NCI-H774 (cell line): ENCODE measurements around the gene RTRAF.

Experiments
- DNase-seq: peaks from one replicate; lab custom pipeline; 2025; lab: John Stamatoyannopoulos, UW

The RTRAF gene

DNA sequence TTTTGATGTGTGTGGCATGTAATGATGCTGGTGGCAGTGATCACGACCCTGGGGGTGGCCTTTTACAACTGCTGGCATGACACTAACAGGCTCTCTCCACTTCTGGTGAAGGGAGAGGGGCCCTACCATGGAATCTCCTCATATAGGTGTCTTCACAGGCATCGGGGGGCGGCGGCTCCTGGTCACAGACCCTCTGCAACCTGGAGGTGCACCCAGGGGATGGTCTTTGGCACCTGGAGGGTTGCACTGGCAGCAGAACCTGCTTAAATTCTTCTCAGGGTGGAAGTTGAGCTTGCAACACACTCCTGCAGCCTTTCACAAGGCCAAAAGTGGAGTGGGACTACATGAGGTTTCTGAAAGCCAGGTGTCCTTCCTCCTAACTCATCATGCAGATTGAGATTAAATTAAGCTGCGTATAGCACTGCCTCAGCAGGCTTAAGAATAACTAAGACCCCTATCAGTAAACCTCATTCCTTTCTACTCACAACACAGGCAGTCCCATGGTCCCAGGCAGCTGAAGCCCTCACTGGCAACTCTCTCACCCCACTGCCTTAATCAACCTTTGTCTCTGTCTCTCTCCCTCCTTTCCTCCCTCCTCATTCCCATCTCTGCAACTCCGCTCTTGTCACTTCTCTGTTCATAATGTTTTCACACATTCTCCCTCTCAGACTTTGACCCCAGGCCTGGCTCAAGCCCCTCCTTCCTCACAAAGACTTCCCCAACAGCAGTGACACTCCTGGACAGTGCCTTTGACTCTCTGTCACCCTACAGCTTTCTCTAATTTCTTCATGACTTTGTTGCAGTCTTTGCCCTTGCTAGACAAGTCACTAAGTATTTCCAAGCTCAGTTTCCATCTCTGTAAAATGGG, 60.6 kb downstream of the RTRAF start:
- no peak for DNase-seq

GRCh38 chr14:52051251-52051650, 61.9 kb downstream of the RTRAF start:
- no peak for DNase-seq

DNA sequence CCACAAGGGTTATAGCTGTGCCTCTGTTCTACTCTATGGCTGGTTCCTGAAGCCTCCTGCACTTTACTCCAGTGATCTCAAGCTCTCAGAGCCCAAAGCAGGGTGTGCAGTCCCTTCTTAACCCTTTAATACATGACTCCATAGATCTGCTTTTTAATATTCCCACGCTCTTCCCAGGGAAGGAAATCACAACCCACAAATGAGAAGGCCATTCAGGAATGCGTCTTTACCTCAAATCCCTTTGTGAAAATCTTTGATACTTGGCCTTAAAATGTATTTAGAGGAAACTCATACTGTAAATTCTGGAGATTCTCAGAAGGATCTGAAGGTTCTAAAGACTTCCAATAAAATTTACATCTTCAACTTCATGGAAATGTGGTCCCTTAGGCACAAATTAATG, 62.5 kb downstream of the RTRAF start:
- DNase-seq, result no peak

DNA sequence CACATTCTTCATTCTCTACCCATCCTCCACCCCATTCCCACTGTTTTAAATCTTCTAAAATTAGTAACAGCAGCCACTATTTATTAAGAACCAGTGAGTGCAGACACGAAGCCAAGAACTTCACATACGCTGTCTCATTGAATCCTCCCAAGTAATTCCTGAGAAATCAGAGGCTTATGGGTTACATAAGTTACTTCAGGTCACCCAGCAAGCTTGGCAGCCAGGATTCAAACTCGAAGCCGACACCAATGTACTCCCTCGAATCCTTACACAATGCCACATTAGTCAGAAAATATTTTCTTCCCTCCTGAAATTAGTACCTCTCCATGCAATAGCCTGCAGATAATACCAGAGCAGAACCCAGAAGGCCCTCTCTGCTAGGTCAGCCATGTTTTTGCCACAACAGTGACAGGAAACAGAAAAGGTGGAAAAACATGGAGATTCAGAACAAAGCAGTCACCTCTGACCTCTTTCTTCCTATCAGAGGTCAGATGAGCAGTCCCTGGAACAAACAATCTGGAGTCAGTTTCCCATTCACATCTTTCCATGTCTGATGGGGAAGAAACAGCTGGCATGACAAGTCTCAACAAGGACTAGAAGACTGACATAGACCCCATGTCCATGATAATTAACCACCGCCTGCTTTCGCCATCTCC, 63.1 kb downstream of the RTRAF start:
- no peak for DNase-seq

DNA sequence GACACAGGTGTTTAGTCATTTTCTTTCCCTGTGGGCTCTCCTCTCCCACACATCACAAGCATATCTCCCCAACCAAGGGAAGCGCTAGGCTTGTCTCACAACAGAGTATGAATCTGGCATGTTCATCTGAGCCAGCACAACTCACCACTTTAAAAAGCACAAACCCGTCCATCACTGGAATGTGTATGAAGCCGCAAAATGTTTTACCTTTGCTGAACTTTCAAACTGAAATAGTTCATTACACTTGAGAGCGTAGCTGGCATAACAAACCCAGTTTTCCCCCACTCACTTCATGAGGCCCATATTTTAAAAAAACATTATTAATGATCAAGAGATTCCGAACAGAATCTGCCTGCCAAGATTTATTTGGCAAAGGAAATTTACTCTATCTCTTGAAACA, 63.7 kb downstream of the RTRAF start:
- no peak for DNase-seq

DNA sequence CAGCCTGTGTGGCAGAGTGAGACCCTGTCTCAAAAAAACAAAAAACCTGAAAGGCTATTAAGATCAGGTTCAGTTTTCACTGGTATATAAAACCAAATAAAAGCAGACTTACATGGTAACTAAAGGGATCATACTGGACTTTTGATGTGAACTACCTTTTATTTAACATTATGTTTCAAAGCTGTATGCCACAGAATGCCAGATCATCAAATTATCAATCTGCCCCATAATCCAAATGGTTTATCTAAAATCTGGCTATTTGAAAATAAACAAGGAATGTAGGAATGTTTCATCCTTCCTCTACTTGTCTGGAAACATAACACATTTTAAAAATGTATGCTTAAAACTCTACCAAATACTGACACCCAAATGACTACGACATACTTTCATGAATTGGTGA, 65.3 kb downstream of the RTRAF start:
- DNase-seq, result no peak

DNA sequence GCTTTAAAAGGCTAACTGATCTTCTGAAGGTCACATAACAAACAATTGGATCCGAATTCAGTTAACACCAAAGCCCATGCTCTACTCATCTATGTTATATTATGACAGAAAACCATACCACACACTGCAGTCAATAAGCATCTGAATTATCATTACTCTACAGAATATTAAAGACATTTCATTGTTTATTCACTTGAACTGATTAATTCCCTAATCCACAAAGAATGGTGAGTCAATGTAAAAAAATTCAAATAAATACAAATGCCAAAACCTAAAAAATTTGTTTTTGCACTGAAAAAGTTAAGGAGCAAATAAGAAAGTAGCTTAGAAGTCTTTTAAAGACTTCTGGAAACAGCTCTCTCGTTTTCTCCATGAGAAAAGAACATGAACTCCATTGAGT, 65.8 kb downstream of the RTRAF start:
- no peak for DNase-seq

DNA sequence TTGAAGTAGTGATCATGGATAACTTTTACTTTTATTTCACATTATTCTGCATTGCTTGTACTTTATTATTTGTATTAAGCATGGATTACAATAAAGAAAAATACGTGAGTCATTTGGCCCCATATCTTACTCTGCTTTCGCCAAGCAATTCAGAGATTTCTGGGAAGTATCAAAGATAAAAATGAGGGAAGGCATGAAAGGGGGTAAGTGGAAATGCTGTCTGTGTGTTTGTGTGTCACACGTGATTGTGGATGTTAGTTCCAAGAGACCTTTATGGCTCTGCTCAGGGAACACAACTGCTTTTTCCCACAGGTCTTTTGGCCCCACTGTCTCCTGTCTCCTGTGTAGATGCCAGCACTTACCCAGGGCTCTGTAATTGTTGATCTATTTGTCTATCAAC, 69.0 kb downstream of the RTRAF start:
- no peak for DNase-seq

DNA sequence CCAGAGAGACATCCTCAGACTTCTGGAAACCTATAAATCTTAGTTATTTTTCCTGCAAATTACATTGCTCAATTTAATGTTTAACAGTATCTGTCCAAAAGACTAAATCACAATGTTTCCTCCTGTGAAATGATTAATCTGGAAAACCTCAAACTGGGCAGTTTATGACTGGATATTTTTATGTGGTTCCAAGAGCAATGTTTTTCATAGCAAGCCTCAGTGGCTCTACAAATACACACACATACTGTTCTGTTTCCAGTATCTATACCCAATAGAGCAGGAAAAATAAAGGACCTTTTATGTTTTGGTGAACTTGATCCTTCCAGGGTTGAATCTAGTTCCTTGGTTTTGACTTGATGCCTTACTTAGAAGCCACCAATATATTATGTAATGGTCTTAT, 70.3 kb downstream of the RTRAF start:
- no peak for DNase-seq

- DNase-seq, result no peak
These were observed 70.7 kb downstream of the RTRAF start for GRCh38 chr14:52060080-52060479.
